Mesenchymal stem cell (in vitro differentiated cells and primary cell): Measurements from ENCODE around the gene SHLD2.
"Not testable (repeated sequence)": the region's sequence is repeated elsewhere in the genome, so short reads cannot be mapped to it uniquely, and the experiment has no call there.

Experiments
- DNase-seq: peaks from one replicate; pipeline ENCODE4 v3.0.0-alpha.2; 2013
- H2AFZ ChIP-seq: one replicate; pipeline ENCODE4 v1.6.1; 2013; ENCODE audit warnings: low read depth, mild to moderate bottlenecking, control low read depth, inconsistent platforms, low read length, moderate library complexity
- H2AK5ac ChIP-seq: 2 replicates; pipeline ENCODE4 v1.6.1; 2013; ENCODE audit warnings: low read length, moderate library complexity, mild to moderate bottlenecking, inconsistent platforms; ENCODE audit not compliant: severe bottlenecking
- H2BK120ac ChIP-seq: one replicate; pipeline ENCODE4 v1.6.1; 2013; ENCODE audit warnings: low read depth, mild to moderate bottlenecking, inconsistent platforms, low read length, moderate library complexity
- H2BK12ac ChIP-seq, 2 experiments: one replicate each; pipeline ENCODE4 v1.6.1; 2013; ENCODE audit warnings: inconsistent platforms in 2 of 2, low read length in 2 of 2, mild to moderate bottlenecking in 2 of 2, moderate library complexity in 2 of 2, control low read depth in 1 of 2
- H2BK15ac ChIP-seq: one replicate; pipeline ENCODE4 v1.6.1; 2013; ENCODE audit warnings: mild to moderate bottlenecking, low read depth, inconsistent platforms; ENCODE audit not compliant: poor library complexity, severe bottlenecking
- H2BK5ac ChIP-seq: 2 replicates; pipeline ENCODE4 v1.6.1; 2013; ENCODE audit warnings: low read depth, mild to moderate bottlenecking, low read length, control low read depth, inconsistent platforms; ENCODE audit not compliant: poor library complexity, severe bottlenecking
- H3K14ac ChIP-seq, 2 experiments: one replicate each; pipeline ENCODE4 v1.6.1; 2013; ENCODE audit warnings: inconsistent platforms in 2 of 2, low read length in 2 of 2, control low read depth in 1 of 2, mild to moderate bottlenecking in 1 of 2, moderate library complexity in 1 of 2
- H3K18ac ChIP-seq, 2 experiments: one replicate each; pipeline ENCODE4 v1.6.1; 2013; ENCODE audit warnings: inconsistent platforms in 2 of 2, low read length in 2 of 2, control low read depth in 1 of 2, low read depth in 1 of 2, mild to moderate bottlenecking in 1 of 2
- H3K23ac ChIP-seq, 2 experiments: one replicate each; pipeline ENCODE4 v1.6.1; 2013; ENCODE audit warnings: inconsistent platforms in 2 of 2, low read length in 2 of 2, mild to moderate bottlenecking in 2 of 2, moderate library complexity in 2 of 2, control low read depth in 1 of 2
- H3K27ac ChIP-seq: 2 replicates; pipeline ENCODE4 v1.5.1; 2013; ENCODE audit warnings: mild to moderate bottlenecking, moderate library complexity, low read length, control low read depth, inconsistent platforms; ENCODE audit not compliant: poor library complexity, severe bottlenecking
- H3K27me3 ChIP-seq, 2 experiments: 2 replicates each; pipeline versions ENCODE4 v1.6.1 to v1.7.0; 2013; ENCODE audit warnings: low read length in 2 of 2, mild to moderate bottlenecking in 2 of 2, moderate library complexity in 2 of 2, control low read depth in 1 of 2, inconsistent platforms in 1 of 2; ENCODE audit not compliant: control insufficient read depth in 1 of 2, insufficient read depth in 1 of 2
- H3K36me3 ChIP-seq, 2 experiments: 2 replicates each; pipeline versions ENCODE4 v1.6.1 to v1.7.0; 2013; ENCODE audit warnings: low read length in 2 of 2, control low read depth in 1 of 2, inconsistent platforms in 1 of 2, low read depth in 1 of 2, mild to moderate bottlenecking in 1 of 2; ENCODE audit not compliant: insufficient read depth in 2 of 2, control insufficient read depth in 1 of 2
- H3K4ac ChIP-seq, 2 experiments: one replicate each; pipeline ENCODE4 v1.6.1; 2013; ENCODE audit warnings: inconsistent platforms in 2 of 2, low read length in 2 of 2, mild to moderate bottlenecking in 2 of 2, moderate library complexity in 2 of 2, control low read depth in 1 of 2, low read depth in 1 of 2
- H3K4me1 ChIP-seq: 2 replicates; pipeline ENCODE4 v1.6.1; 2013; ENCODE audit warnings: low read depth, low read length, control low read depth; ENCODE audit not compliant: control insufficient read depth, insufficient read depth
- H3K4me2 ChIP-seq: 2 replicates; pipeline ENCODE4 v1.6.1; 2013; ENCODE audit warnings: low read length, mild to moderate bottlenecking, inconsistent platforms; ENCODE audit not compliant: poor library complexity, severe bottlenecking
- H3K4me3 ChIP-seq, 2 experiments: 2 replicates each; pipeline versions ENCODE4 v1.5.1 to v1.7.0; 2013; ENCODE audit warnings: low read length in 2 of 2, mild to moderate bottlenecking in 2 of 2, control low read depth in 1 of 2, low read depth in 1 of 2; ENCODE audit not compliant: insufficient read depth in 1 of 2
- H3K79me1 ChIP-seq: replicated peaks from 2 replicates; pipeline ENCODE4 v1.6.1; 2013; ENCODE audit warnings: mild to moderate bottlenecking, control low read depth, low read length, inconsistent platforms; ENCODE audit not compliant: poor library complexity, severe bottlenecking
- H3K9ac ChIP-seq: 2 replicates; pipeline ENCODE4 v1.7.0; 2013; ENCODE audit warnings: mild to moderate bottlenecking, low read length, moderate library complexity
- H3K9me3 ChIP-seq: 2 replicates; pipeline ENCODE4 v1.7.0; 2013; ENCODE audit warnings: mild to moderate bottlenecking, low read length; ENCODE audit not compliant: control insufficient read depth
- H4K8ac ChIP-seq: one replicate; pipeline ENCODE4 v1.6.1; 2013; ENCODE audit warnings: inconsistent platforms, mild to moderate bottlenecking, low read length, moderate library complexity
- H4K91ac ChIP-seq: one replicate; pipeline ENCODE4 v1.6.1; 2013; ENCODE audit warnings: mild to moderate bottlenecking, low read length, inconsistent platforms
- WGBS: methylation state at CpG from one replicate; pipeline ENCODE4 v1.1.7; 2013; ENCODE audit warnings: mixed read lengths; 5-methylcytosine and 5-hydroxymethylcytosine counted together

The SHLD2 gene

GRCh38 chr10:87081574-87081973, 13.4 kb upstream of the SHLD2 start:
- H3K9me3 ChIP-seq, H2AFZ ChIP-seq, H2AK5ac ChIP-seq, H3K27ac ChIP-seq, H2BK15ac ChIP-seq, H2BK120ac ChIP-seq, H4K91ac ChIP-seq, H3K4ac ChIP-seq, H2BK5ac ChIP-seq, H2BK12ac ChIP-seq, H4K8ac ChIP-seq, H3K23ac ChIP-seq, H3K27me3 ChIP-seq, DNase-seq, H3K14ac ChIP-seq, H3K79me1 ChIP-seq, H3K36me3 ChIP-seq, H3K4me1 ChIP-seq, H3K4me2 ChIP-seq, H3K4me3 ChIP-seq, H3K18ac ChIP-seq: not testable (repeated sequence)
- H3K9ac ChIP-seq, result peak overlapping the region; percentile 95
- WGBS, result no CpG with 5 or more reads among the region's 3 CpGs

- not testable (repeated sequence) for H2BK15ac ChIP-seq, H3K9me3 ChIP-seq, H3K4me1 ChIP-seq, H4K91ac ChIP-seq, H3K4me2 ChIP-seq, H3K36me3 ChIP-seq, H4K8ac ChIP-seq, H2BK120ac ChIP-seq, H3K27me3 ChIP-seq, H3K23ac ChIP-seq, H2BK5ac ChIP-seq, H2AFZ ChIP-seq, H3K18ac ChIP-seq, H3K14ac ChIP-seq, H3K4ac ChIP-seq, H2BK12ac ChIP-seq, H3K79me1 ChIP-seq, H2AK5ac ChIP-seq
- no CpG with 5 or more reads among the region's 1 CpG for WGBS
- Histone ChIP-seq H3K9ac (peak overlapping the region; percentile 95), H3K27ac (peak overlapping the region; percentile 57), H3K4me3 (peak overlapping the region in 1 of 2 experiments; percentile 47)
- peak; percentile 83 for DNase-seq
Measured at GRCh38 chr10:87082219-87082618, 12.8 kb upstream of the SHLD2 start.

GRCh38 chr10:87083576-87084290, 11.3 kb upstream of the SHLD2 start:
- not testable (repeated sequence) for H4K8ac ChIP-seq, H3K4me2 ChIP-seq, H4K91ac ChIP-seq, H2BK120ac ChIP-seq, H3K27me3 ChIP-seq, H3K4me1 ChIP-seq, H3K4ac ChIP-seq, H2BK15ac ChIP-seq, H2AK5ac ChIP-seq, H3K23ac ChIP-seq, H2BK5ac ChIP-seq, H2AFZ ChIP-seq, H3K79me1 ChIP-seq, H3K9me3 ChIP-seq, H3K14ac ChIP-seq
- Histone ChIP-seq H3K27ac (peak overlapping the region; percentile 43), H3K36me3 (peaks cover 2 to 11% of the 10 kb centered on the region in 2 experiments), H2BK12ac (peak overlapping the region in 1 of 2 experiments; percentile 6), H3K4me3 (peak overlapping the region in 1 of 2 experiments; percentile 47), H3K18ac (peak overlapping the region in 1 of 2 experiments; percentile 40), H3K9ac (peak overlapping the region; percentile 95)
- 71% methylated on average over 1 of the region's 5 CpGs for WGBS
- peak; percentile 93 for DNase-seq

- not testable (repeated sequence) for H3K79me1 ChIP-seq, H2BK12ac ChIP-seq, H4K91ac ChIP-seq, H2BK15ac ChIP-seq, H3K18ac ChIP-seq, H3K4me1 ChIP-seq, H3K4ac ChIP-seq, H3K9me3 ChIP-seq, H2AFZ ChIP-seq, H3K4me2 ChIP-seq, H3K23ac ChIP-seq, H2AK5ac ChIP-seq, H2BK120ac ChIP-seq, H2BK5ac ChIP-seq, H3K27me3 ChIP-seq, H4K8ac ChIP-seq, H3K14ac ChIP-seq
- peaks cover 2 to 17% of the 10 kb centered on the region in 2 experiments for H3K36me3 ChIP-seq
- H3K27ac ChIP-seq, result peak overlapping the region; percentile 1
- H3K9ac ChIP-seq, result peak overlapping the region; percentile 95
- H3K4me3 ChIP-seq, result peak overlapping the region in 1 of 2 experiments; percentile 47
- peak; percentile 89 for DNase-seq
Measured at GRCh38 chr10:87084291-87084782, 10.7 kb upstream of the SHLD2 start.
